Measurements from ENCODE around the gene RBM7. TPM values are rescaled to one million over a fixed set of nuclear protein-coding genes. Genes with fewer than 3 reads are reported as not detected.

The RBM7 gene
- total and polyA plus RNA-seq, 2 of the 8 experiments (the other 6 are each of a cell fraction or from before 2014, with no cell fraction given): 18.0 to 45.7 TPM

- Histone ChIP-seq H3K4me2 (ENCODE audit: insufficient read depth in 1 of 2, low read depth in 2 of 2, low read length in 2 of 2) (no peak overlapping the region), H3K23me2 (ENCODE audit: low read depth, low read length) (no peaks in the 10 kb centered on the region), H2BK20ac (ENCODE audit: low read length) (no peak overlapping the region), H2BK12ac (ENCODE audit: low read depth, low read length) (no peak overlapping the region), H2BK120ac (replicated peaks; ENCODE audit: low read depth, low read length) (no peak overlapping the region), H3K14ac (ENCODE audit: insufficient read length) (no peak overlapping the region), H3K23ac (ENCODE audit: insufficient read length) (no peak overlapping the region), H2BK15ac (ENCODE audit: low read length) (no peak overlapping the region), H3K18ac (ENCODE audit: extremely low read depth, low read length) (no peak overlapping the region), H3K79me2 (ENCODE audit: control insufficient read depth in 1 of 2, insufficient read depth in 2 of 2, low read length in 2 of 2) (no peaks in the 10 kb centered on the region), H4K20me1 (replicated peaks in 1 of 2; ENCODE audit: control insufficient read depth in 1 of 2, insufficient read depth in 2 of 2, low read length in 2 of 2) (no peaks in the 10 kb centered on the region), H3K27ac (ENCODE audit: low read depth, low read length) (no peak overlapping the region), H2BK5ac (ENCODE audit: low read depth, low read length) (no peak overlapping the region), H3K4ac (replicated peaks; ENCODE audit: insufficient read length, low read depth, low read length) (no peak overlapping the region), H4K5ac (ENCODE audit: insufficient read length, low read depth, low read length) (no peak overlapping the region), H4K91ac (replicated peaks; ENCODE audit: insufficient read length, low read length) (no peak overlapping the region), H3K79me1 (ENCODE audit: low read depth, low read length) (no peaks in the 10 kb centered on the region; the same call in 1 of the 2 replicates), H3K4me3 (ENCODE audit: extremely low read depth in 1 of 4, insufficient read depth in 2 of 4, low read depth in 3 of 4, low read length in 4 of 4) (no peak overlapping the region), H3K27me3 (replicated peaks in 1 of 4; ENCODE audit: control insufficient read depth in 3 of 4, extremely low read depth in 1 of 4, insufficient read depth in 3 of 4, low read length in 3 of 4) (no peaks in the 10 kb centered on the region), H2AK5ac (ENCODE audit: low read depth, low read length) (no peak overlapping the region), H3K4me1 (replicated peaks in 1 of 4; ENCODE audit: control insufficient read depth in 3 of 4, insufficient read depth in 4 of 4, low read length in 3 of 4) (peaks cover 0 to 6% (median 0%) of the 10 kb centered on the region in 4 experiments; a peak in 2 of 7 replicates), H3K56ac (replicated peaks; ENCODE audit: insufficient read length, low read depth, low read length) (no peak overlapping the region), H4K8ac (ENCODE audit: extremely low read depth, insufficient read depth, low read length) (no peak overlapping the region), H3K9ac (replicated peaks in 1 of 4; ENCODE audit: extremely low read depth in 1 of 4, low read depth in 3 of 4, low read length in 3 of 4) (no peak overlapping the region), H3K9me3 (ENCODE audit: insufficient read depth in 2 of 2, low read depth in 1 of 2, low read length in 1 of 2) (no peaks in the 10 kb centered on the region), H2AFZ (ENCODE audit: low read length) (no peak overlapping the region), H3K36me3 (ENCODE audit: control insufficient read depth in 2 of 4, insufficient read depth in 4 of 4, low read length in 3 of 4) (no peaks in the 10 kb centered on the region)
- 83% methylated on average over 5 of the region's 5 CpGs; no CpG with 5 or more reads in 1 of the 2 experiments for WGBS, 2 experiments (ENCODE audit: extremely low coverage in 1 of 2, insufficient coverage in 1 of 2, insufficient read length in 1 of 2, insufficient replicate concordance in 2 of 2, low coverage in 1 of 2, low lambda C conversion rate in 2 of 2, missing lambda C conversion rate in 1 of 2)
- ChIA-PET POLR2A (ENCODE audit: partially characterized antibody) (interaction anchor here (0.5 kb wide), 1 partner anchor 39 kb away, joined by 3 read pairs; no protein-coding TSS in a partner anchor), CTCF (ENCODE audit: partially characterized antibody) (interaction anchor here (0.9 to 2.6 kb wide), 4 partner anchors 8 to 65 kb away, joined by 3 to 9 read pairs (median 4); no protein-coding TSS in a partner anchor)
- DNase-seq (ENCODE audit: low read depth in 1 of 2, low spot score in 2 of 2) (no peak), FAIRE-seq (no peak)
- TF ChIP-seq MAX (IDR thresholded peaks at IDR 0.05) (no peak), RBBP5 (IDR thresholded peaks at IDR 0.05; ENCODE audit: borderline replicate concordance, low read depth, low read length) (no peak), HDAC2 (IDR thresholded peaks at IDR 0.05; ENCODE audit: borderline replicate concordance in 1 of 2, low read depth in 2 of 2, low read length in 2 of 2) (no peak), CEBPB (IDR thresholded peaks at IDR 0.05; ENCODE audit: low read depth, low read length) (no peak), SIX5 (IDR thresholded peaks at IDR 0.05; ENCODE audit: low read depth, low read length) (no peak), TEAD4 (IDR thresholded peaks at IDR 0.05; ENCODE audit: low read depth, low read length) (no peak), EZH2 (IDR thresholded peaks at IDR 0.05; ENCODE audit: low read depth, low read length, severe bottlenecking) (no peak), TCF12 (IDR thresholded peaks at IDR 0.05; ENCODE audit: low read depth, low read length) (no peak), TAF7 (optimal IDR thresholded peaks at IDR 0.05; ENCODE audit: borderline replicate concordance, low read depth, low read length) (no peak), SAP30 (IDR thresholded peaks at IDR 0.05; ENCODE audit: insufficient read depth, insufficient replicate concordance, low read length) (no peak), RAD21 (IDR thresholded peaks at IDR 0.05 in 1 of 2, conservative IDR thresholded peaks at IDR 0.05 in 1 of 2; ENCODE audit: low read depth in 2 of 2, low read length in 2 of 2) (no peak), ASH2L (IDR thresholded peaks at IDR 0.05; ENCODE audit: low read length) (no peak)
Observed at GRCh38 chr11:114368918-114369680, 31.4 kb upstream of the RBM7 start.
